ENCODE data around the gene MPEG1.

GRCh38 chr11:59192446-59193020, 20.2 kb downstream of the MPEG1 start:
- TF ChIP-seq CTCF (IDR thresholded peaks at IDR 0.05; ENCODE audit: low read length): no peak
- TF ChIP-seq EZH2phosphoT487 (IDR thresholded peaks at IDR 0.05; ENCODE audit: low read length): no peak
- no peak for TF ChIP-seq EZH2 (optimal IDR thresholded peaks at IDR 0.05; ENCODE audit: low read depth, low read length)

Measured in MM.1S (cell line).